Mesendoderm (in vitro differentiated cells): Measurements from ENCODE around the gene ABCB11.

Experiments
- DNase-seq: peaks from one replicate; pipeline ENCODE4 v3.0.0; 2013
- H2AK5ac ChIP-seq: 2 replicates; pipeline ENCODE4 v1.6.1; 2013; ENCODE audit warnings: low read length, inconsistent platforms
- H2BK120ac ChIP-seq: 2 replicates; pipeline ENCODE4 v1.6.1; 2013; ENCODE audit warnings: low read depth, mild to moderate bottlenecking, low read length, moderate library complexity, mixed read lengths
- H2BK15ac ChIP-seq: replicated peaks from 2 replicates; pipeline ENCODE4 v1.6.1; 2013; ENCODE audit warnings: low read depth, mild to moderate bottlenecking, moderate library complexity
- H2BK5ac ChIP-seq: 2 replicates; pipeline ENCODE4 v1.6.1; 2013; ENCODE audit warnings: low read length, inconsistent platforms
- H3K18ac ChIP-seq: 2 replicates; pipeline ENCODE4 v1.6.1; 2013; ENCODE audit warnings: mild to moderate bottlenecking, low read length, mixed read lengths
- H3K23ac ChIP-seq: one replicate; pipeline ENCODE4 v1.6.1; 2013; ENCODE audit warnings: low read length
- H3K27ac ChIP-seq: 2 replicates; pipeline ENCODE4 v1.5.1; 2013; ENCODE audit warnings: low read depth, mild to moderate bottlenecking, inconsistent platforms, low read length, moderate library complexity
- H3K27me3 ChIP-seq: 2 replicates; pipeline ENCODE4 v1.6.1; 2013; ENCODE audit warnings: low read length, control low read depth, mild to moderate bottlenecking, inconsistent platforms; ENCODE audit not compliant: insufficient read depth, poor library complexity
- H3K36me3 ChIP-seq: 2 replicates; pipeline ENCODE4 v1.6.1; 2013; ENCODE audit warnings: low read length, inconsistent platforms; ENCODE audit not compliant: control insufficient read depth, insufficient read depth
- H3K4ac ChIP-seq: one replicate; pipeline ENCODE4 v1.6.1; 2013; ENCODE audit warnings: low read depth, mild to moderate bottlenecking, low read length, moderate library complexity
- H3K4me1 ChIP-seq: 2 replicates; pipeline ENCODE4 v1.6.1; 2013; ENCODE audit warnings: low read depth, low read length, inconsistent platforms; ENCODE audit not compliant: control insufficient read depth
- H3K4me2 ChIP-seq: 2 replicates; pipeline ENCODE4 v1.6.1; 2013; ENCODE audit warnings: low read length
- H3K4me3 ChIP-seq: 2 replicates; pipeline ENCODE4 v1.5.1; 2013; ENCODE audit warnings: mild to moderate bottlenecking, low read length
- H3K56ac ChIP-seq: one replicate; pipeline ENCODE4 v1.6.1; 2013; ENCODE audit warnings: low read length
- H3K79me1 ChIP-seq: 2 replicates; pipeline ENCODE4 v1.6.1; 2013; ENCODE audit warnings: low read length, inconsistent platforms
- H3K79me2 ChIP-seq: 2 replicates; pipeline ENCODE4 v1.6.1; 2013; ENCODE audit warnings: mild to moderate bottlenecking, low read length; ENCODE audit not compliant: control insufficient read depth, insufficient read depth
- H3K9ac ChIP-seq: 2 replicates; pipeline ENCODE4 v1.6.1; 2013; ENCODE audit warnings: low read length, inconsistent platforms
- H4K5ac ChIP-seq: one replicate; pipeline ENCODE4 v1.6.1; 2013; ENCODE audit warnings: low read length
- H4K8ac ChIP-seq: one replicate; pipeline ENCODE4 v1.6.1; 2013; ENCODE audit warnings: low read depth, mild to moderate bottlenecking, control low read depth, low read length, moderate library complexity
- WGBS: extraction: QIAGEN DNeasy Blood & Tissue Kit; methylation state at CpG from one replicate; pipeline ENCODE4 v1.1.7; 2013; ENCODE audit warnings: low lambda C conversion rate, missing lambda C conversion rate; ENCODE audit not compliant: insufficient coverage; ENCODE audit errors: extremely low coverage; 5-methylcytosine and 5-hydroxymethylcytosine counted together

The ABCB11 gene

DNA sequence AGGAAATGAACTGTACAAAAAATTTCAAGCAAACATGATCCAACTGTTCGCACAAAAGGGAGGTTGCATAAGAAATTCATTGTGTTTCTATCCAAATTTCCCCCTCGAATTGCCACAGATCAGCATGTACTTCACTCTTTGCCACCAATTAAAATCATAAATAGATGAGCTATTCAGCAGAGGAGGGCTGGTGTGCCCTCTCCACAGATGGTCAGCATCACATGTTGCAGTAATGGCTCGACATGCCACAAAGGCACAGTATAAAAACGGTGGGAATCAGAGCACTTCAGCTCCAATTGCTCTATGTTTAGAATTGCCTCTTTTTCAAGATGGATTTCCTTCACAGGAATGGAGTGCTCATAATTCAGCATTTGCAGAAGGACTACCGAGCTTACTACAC lies 130.1 kb downstream of the ABCB11 start, which contains the start of gene G6PC2:
TSS of gene G6PC2 (plus strand) at position 289 of the 400 bp plus-strand sequence. CDS start at position 330, 41 bp downstream.
- WGBS: no CpG with 5 or more reads among the region's 5 CpGs
- Histone ChIP-seq H3K36me3 (no peaks in the 10 kb centered on the region), H2BK5ac (no peak within 1 kb of the TSS), H3K79me1 (no peaks in the 10 kb centered on the region), H2BK15ac (no peak within 1 kb of the TSS), H3K9ac (no peak within 1 kb of the TSS), H3K4ac (no peak within 1 kb of the TSS), H3K27ac (no peak within 1 kb of the TSS), H3K4me3 (no peak within 1 kb of the TSS), H3K4me1 (no peaks in the 10 kb centered on the region), H3K18ac (no peak within 1 kb of the TSS), H4K5ac (no peak within 1 kb of the TSS), H2BK120ac (no peak within 1 kb of the TSS), H3K4me2 (no peak within 1 kb of the TSS), H4K8ac (no peak within 1 kb of the TSS), H3K56ac (no peak within 1 kb of the TSS), H3K79me2 (no peaks in the 10 kb centered on the region), H2AK5ac (no peak within 1 kb of the TSS), H3K27me3 (no peaks in the 10 kb centered on the region), H3K23ac (no peak within 1 kb of the TSS)
- no peak for DNase-seq

- no peak overlapping the region for H3K23ac ChIP-seq
- H2BK5ac ChIP-seq: no peak overlapping the region
- no peak overlapping the region for H3K4me3 ChIP-seq
- no peak overlapping the region for H2BK120ac ChIP-seq
- H2AK5ac ChIP-seq: no peak overlapping the region
- H3K27ac ChIP-seq: no peak overlapping the region
- no peaks in the 10 kb centered on the region for H3K36me3 ChIP-seq
- H3K4ac ChIP-seq: no peak overlapping the region
- H3K27me3 ChIP-seq: no peaks in the 10 kb centered on the region
- no peaks in the 10 kb centered on the region for H3K79me2 ChIP-seq
- no peak for DNase-seq
- no peak overlapping the region for H4K5ac ChIP-seq
- no peak overlapping the region for H3K56ac ChIP-seq
- no peak overlapping the region for H3K4me2 ChIP-seq
- H3K9ac ChIP-seq: no peak overlapping the region
- no peak overlapping the region for H3K18ac ChIP-seq
- H2BK15ac ChIP-seq: no peak overlapping the region
- H3K79me1 ChIP-seq: no peaks in the 10 kb centered on the region
- no peaks in the 10 kb centered on the region for H3K4me1 ChIP-seq
- H4K8ac ChIP-seq: no peak overlapping the region
- WGBS: no CpG with 5 or more reads among the region's 1 CpG
These were observed 133.7 kb downstream of the ABCB11 start for GRCh38 chr2:168897449-168897848.

DNA sequence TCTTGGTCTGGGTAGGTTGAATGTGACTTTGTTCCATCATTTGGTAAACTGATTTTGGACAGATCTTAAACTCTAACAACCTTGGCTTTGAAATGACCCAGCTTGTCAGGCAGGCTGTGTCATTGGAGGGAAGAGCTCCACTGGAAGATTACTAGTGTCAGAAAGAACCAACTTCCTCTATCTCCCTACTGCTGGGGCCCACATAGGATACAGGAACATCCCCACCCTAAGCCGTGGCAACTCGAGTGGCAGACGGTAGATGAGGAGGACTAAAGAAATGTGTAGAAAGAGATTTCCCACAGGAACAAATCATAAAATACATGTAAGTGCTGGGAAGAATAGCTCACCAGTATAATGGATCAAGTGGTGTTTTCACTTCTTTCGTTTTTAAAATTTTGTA lies 134.3 kb downstream of the ABCB11 start:
- H3K79me2 ChIP-seq: no peaks in the 10 kb centered on the region
- no peak overlapping the region for H3K23ac ChIP-seq
- H3K4me2 ChIP-seq: no peak overlapping the region
- H3K4me3 ChIP-seq: no peak overlapping the region
- no peak overlapping the region for H3K9ac ChIP-seq
- H3K27me3 ChIP-seq: no peaks in the 10 kb centered on the region
- H4K8ac ChIP-seq: no peak overlapping the region
- H2BK15ac ChIP-seq: no peak overlapping the region
- H3K56ac ChIP-seq: no peak overlapping the region
- H3K4ac ChIP-seq: no peak overlapping the region
- H2BK5ac ChIP-seq: no peak overlapping the region
- H3K18ac ChIP-seq: no peak overlapping the region
- no peak overlapping the region for H3K27ac ChIP-seq
- H2BK120ac ChIP-seq: no peak overlapping the region
- WGBS: no CpG with 5 or more reads among the region's 4 CpGs
- H3K4me1 ChIP-seq: no peaks in the 10 kb centered on the region
- DNase-seq: no peak
- no peaks in the 10 kb centered on the region for H3K79me1 ChIP-seq
- no peaks in the 10 kb centered on the region for H3K36me3 ChIP-seq
- no peak overlapping the region for H4K5ac ChIP-seq
- no peak overlapping the region for H2AK5ac ChIP-seq

DNA sequence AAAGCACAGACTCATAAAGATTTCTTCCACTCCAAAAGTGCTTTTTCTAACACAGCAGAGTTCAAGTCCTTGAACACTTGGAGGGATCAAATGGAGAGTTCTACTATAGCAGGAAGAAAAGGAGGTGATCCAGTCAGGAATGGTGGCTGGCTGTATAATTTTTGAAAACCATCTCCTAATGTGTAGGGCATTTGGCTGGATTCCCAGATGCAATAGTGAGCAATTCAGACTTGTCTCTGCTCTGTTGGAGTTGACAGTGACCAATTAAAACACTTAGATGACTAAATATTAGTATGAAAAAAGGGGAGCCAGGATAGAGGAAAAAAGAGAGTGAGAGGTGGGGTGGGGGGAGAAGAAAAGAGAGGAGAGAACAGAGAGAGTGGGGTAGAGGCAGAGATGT lies 135.4 kb downstream of the ABCB11 start:
- Histone ChIP-seq H3K56ac (no peak overlapping the region), H3K23ac (no peak overlapping the region), H2BK15ac (no peak overlapping the region), H3K4me3 (no peak overlapping the region), H3K18ac (no peak overlapping the region), H3K4me2 (no peak overlapping the region), H2AK5ac (no peak overlapping the region), H3K36me3 (no peaks in the 10 kb centered on the region), H3K27ac (no peak overlapping the region), H3K79me2 (no peaks in the 10 kb centered on the region), H2BK5ac (no peak overlapping the region), H4K8ac (no peak overlapping the region), H3K4ac (no peak overlapping the region), H4K5ac (no peak overlapping the region), H3K4me1 (no peaks in the 10 kb centered on the region), H3K9ac (no peak overlapping the region), H2BK120ac (no peak overlapping the region), H3K79me1 (no peaks in the 10 kb centered on the region), H3K27me3 (no peaks in the 10 kb centered on the region)
- no peak for DNase-seq

GRCh38 chr2:168894720-168895119 lies 136.4 kb downstream of the ABCB11 start:
- no peaks in the 10 kb centered on the region for H3K27me3 ChIP-seq
- H2AK5ac ChIP-seq: no peak overlapping the region
- no peak overlapping the region for H3K23ac ChIP-seq
- H4K5ac ChIP-seq: no peak overlapping the region
- no peak overlapping the region for H3K4ac ChIP-seq
- no peak for DNase-seq
- H3K9ac ChIP-seq: no peak overlapping the region
- H3K79me2 ChIP-seq: peaks cover under 1% of the 10 kb centered on the region
- H3K4me3 ChIP-seq: no peak overlapping the region
- H3K56ac ChIP-seq: no peak overlapping the region
- no peaks in the 10 kb centered on the region for H3K4me1 ChIP-seq
- no peak overlapping the region for H4K8ac ChIP-seq
- no peak overlapping the region for H3K27ac ChIP-seq
- no peaks in the 10 kb centered on the region for H3K36me3 ChIP-seq
- no peak overlapping the region for H2BK15ac ChIP-seq
- no peak overlapping the region for H3K18ac ChIP-seq
- H3K4me2 ChIP-seq: no peak overlapping the region
- H2BK120ac ChIP-seq: no peak overlapping the region
- H3K79me1 ChIP-seq: peaks cover under 1% of the 10 kb centered on the region
- H2BK5ac ChIP-seq: no peak overlapping the region

DNA sequence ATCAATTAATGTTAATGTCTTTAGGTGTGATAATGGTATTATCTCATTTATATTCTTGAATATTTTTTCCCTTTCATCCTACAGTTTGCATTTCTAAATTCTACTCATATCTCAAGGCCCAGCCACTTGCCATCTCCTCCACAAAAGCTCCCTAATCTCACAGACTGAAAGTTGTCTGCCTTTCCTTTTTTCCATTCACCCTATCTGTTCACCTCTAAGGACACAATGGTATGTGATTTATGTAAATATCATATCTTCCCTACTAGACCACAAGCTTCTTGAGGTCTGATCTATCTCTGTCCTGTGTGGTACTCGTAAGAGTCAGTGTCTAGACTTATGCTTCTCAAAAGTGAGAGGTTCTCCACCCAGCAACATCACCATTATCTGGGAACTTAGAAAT lies 137.0 kb downstream of the ABCB11 start:
- Histone ChIP-seq H2BK15ac (no peak overlapping the region), H3K79me1 (peaks cover 4% of the 10 kb centered on the region), H3K9ac (no peak overlapping the region), H3K4me2 (no peak overlapping the region), H3K56ac (no peak overlapping the region), H2BK5ac (no peak overlapping the region), H3K27me3 (no peaks in the 10 kb centered on the region), H3K36me3 (no peaks in the 10 kb centered on the region), H3K18ac (no peak overlapping the region), H2BK120ac (no peak overlapping the region), H3K27ac (no peak overlapping the region), H3K79me2 (peaks cover 3% of the 10 kb centered on the region), H4K8ac (no peak overlapping the region), H4K5ac (no peak overlapping the region), H2AK5ac (no peak overlapping the region), H3K4ac (no peak overlapping the region), H3K23ac (no peak overlapping the region), H3K4me1 (no peaks in the 10 kb centered on the region), H3K4me3 (no peak overlapping the region)
- DNase-seq: no peak
- WGBS: no CpG with 5 or more reads among the region's 1 CpG
